Sigmoid colon (tissue), 4 donors: ENCODE data around the gene TRIM62.

Experiments used
- CTCF ChIP-seq, 4 experiments: fragments of 450-650 bp in 3 of 4; fragments of 200-600 bp in 1 of 4; IDR thresholded peaks; one replicate each; pipeline ENCODE4 v1.5.1; 2016 to 2019; ENCODE audit warnings: antibody characterized with exemption in 4 of 4, mild to moderate bottlenecking in 3 of 4, moderate library complexity in 2 of 4
- POLR2AphosphoS5 ChIP-seq, 4 donors: sonication (generic); formaldehyde crosslinking; IDR thresholded peaks; one replicate each; pipeline ENCODE4 v1.6.1; 2017; ENCODE audit warnings: antibody characterized with exemption in 4 of 4

GRCh38 chr1:33222381-33222780 is 40.5 kb upstream of the TRIM62 start:
- TF ChIP-seq POLR2AphosphoS5 (IDR thresholded peaks at IDR 0.05), result no peak
- TF ChIP-seq CTCF (IDR thresholded peaks at IDR 0.05), result no peak
